MG63 (cell line): Measurements from ENCODE around the gene FST. TPM values are rescaled to one million over a fixed set of nuclear protein-coding genes. Genes with fewer than 3 reads are reported as not detected.

Experiments used
- DNase-seq: peaks from one replicate; pipeline ENCODE4 v3.0.0-alpha.2; 2020
- H3K27me3 ChIP-seq: fragments of 250-450 bp; sonication (Bioruptor Pico); 2 replicates; pipeline ENCODE4 v1.5.1; 2020; ENCODE audit warnings: mild to moderate bottlenecking, moderate library complexity
- H3K36me3 ChIP-seq: fragments of 250-450 bp; sonication (Bioruptor Pico); 2 replicates; pipeline ENCODE4 v1.5.1; 2020; ENCODE audit warnings: mild to moderate bottlenecking, moderate library complexity
- H3K4me3 ChIP-seq: fragments of 250-450 bp; sonication (Bioruptor Pico); 2 replicates; pipeline ENCODE4 v1.5.1; 2020; ENCODE audit warnings: mild to moderate bottlenecking, moderate library complexity
- H3K9me3 ChIP-seq: fragments of 250-450 bp; sonication (Bioruptor Pico); 2 replicates; pipeline ENCODE4 v1.5.1; 2020; ENCODE audit warnings: mild to moderate bottlenecking, moderate library complexity
- total RNA-seq: library from RNA; depleted of rRNA; stranded (reverse); fragments of >200 nt; shearing (Covaris generic); gene quantifications from 2 replicates; pipeline ENCODE4 v1.2.3, GENCODE V29; 2014; ENCODE audit warnings: low replicate concordance

Gene FST
- total RNA-seq, 1 experiment from 2014 or later, result 131 TPM

GRCh38 chr5:53464722-53465121 lies 15.7 kb upstream of the FST start:
- Histone ChIP-seq H3K4me3 (no peak overlapping the region), H3K27me3 (no peaks in the 10 kb centered on the region), H3K36me3 (no peaks in the 10 kb centered on the region), H3K9me3 (no peaks in the 10 kb centered on the region)
- DNase-seq, result no peak

GRCh38 chr5:53469946-53470687 lies 10.3 kb upstream of the FST start:
- DNase-seq, result no peak
- Histone ChIP-seq H3K36me3 (no peaks in the 10 kb centered on the region), H3K27me3 (no peaks in the 10 kb centered on the region), H3K4me3 (no peak overlapping the region), H3K9me3 (no peaks in the 10 kb centered on the region)

GRCh38 chr5:53472279-53472678 lies 8.2 kb upstream of the FST start:
- no peaks in the 10 kb centered on the region for H3K36me3 ChIP-seq
- H3K27me3 ChIP-seq, result no peaks in the 10 kb centered on the region
- H3K9me3 ChIP-seq, result no peaks in the 10 kb centered on the region
- DNase-seq, result no peak
- no peak overlapping the region for H3K4me3 ChIP-seq

- DNase-seq, result no peak
- Histone ChIP-seq H3K27me3 (no peaks in the 10 kb centered on the region), H3K36me3 (no peaks in the 10 kb centered on the region), H3K4me3 (no peak overlapping the region), H3K9me3 (no peaks in the 10 kb centered on the region)
Observed at GRCh38 chr5:53472720-53473510, 7.5 kb upstream of the FST start.

- Histone ChIP-seq H3K27me3 (no peaks in the 10 kb centered on the region), H3K9me3 (no peaks in the 10 kb centered on the region), H3K4me3 (no peak overlapping the region), H3K36me3 (no peaks in the 10 kb centered on the region)
- no peak for DNase-seq
Observed at GRCh38 chr5:53473633-53474032, 6.8 kb upstream of the FST start.

GRCh38 chr5:53475320-53475719 lies 5.1 kb upstream of the FST start:
- H3K9me3 ChIP-seq, result no peaks in the 10 kb centered on the region
- H3K36me3 ChIP-seq, result no peaks in the 10 kb centered on the region
- no peaks in the 10 kb centered on the region for H3K27me3 ChIP-seq
- H3K4me3 ChIP-seq, result no peak overlapping the region
- DNase-seq, result no peak

GRCh38 chr5:53476019-53476418 lies 4.4 kb upstream of the FST start:
- no peak for DNase-seq
- no peaks in the 10 kb centered on the region for H3K9me3 ChIP-seq
- H3K36me3 ChIP-seq, result no peaks in the 10 kb centered on the region
- H3K27me3 ChIP-seq, result no peaks in the 10 kb centered on the region
- H3K4me3 ChIP-seq, result no peak overlapping the region

GRCh38 chr5:53476531-53477480 lies 3.6 kb upstream of the FST start:
- no peaks in the 10 kb centered on the region for H3K27me3 ChIP-seq
- H3K4me3 ChIP-seq, result no peak overlapping the region
- H3K36me3 ChIP-seq, result no peaks in the 10 kb centered on the region; the same call in 1 of the 2 replicates
- DNase-seq, result no peak
- no peaks in the 10 kb centered on the region for H3K9me3 ChIP-seq

- no peaks in the 10 kb centered on the region for H3K27me3 ChIP-seq
- peak overlapping the region; percentile 89 for H3K4me3 ChIP-seq
- peak; percentile 47 for DNase-seq
- H3K9me3 ChIP-seq, result no peaks in the 10 kb centered on the region
- peaks cover 12% of the 10 kb centered on the region for H3K36me3 ChIP-seq
Observed at GRCh38 chr5:53478411-53479044, 1.9 kb upstream of the FST start.

GRCh38 chr5:53479045-53479589 lies 1.3 kb upstream of the FST start:
- H3K36me3 ChIP-seq, result peaks cover 18% of the 10 kb centered on the region
- H3K9me3 ChIP-seq, result no peaks in the 10 kb centered on the region
- no peak for DNase-seq
- no peaks in the 10 kb centered on the region for H3K27me3 ChIP-seq
- peak overlapping the region; percentile 89 for H3K4me3 ChIP-seq

GRCh38 chr5:53479590-53480415 lies 626 bp upstream of the FST start:
- Histone ChIP-seq H3K4me3 (peak overlapping the region; percentile 89), H3K36me3 (peaks cover 25% of the 10 kb centered on the region), H3K27me3 (no peaks in the 10 kb centered on the region), H3K9me3 (no peaks in the 10 kb centered on the region)
- peak; percentile 83 for DNase-seq

- Histone ChIP-seq H3K27me3 (no peaks in the 10 kb centered on the region), H3K36me3 (peaks cover 37% of the 10 kb centered on the region), H3K9me3 (no peaks in the 10 kb centered on the region), H3K4me3 (peak overlapping the region; percentile 89)
- DNase-seq, result no peak
Observed at GRCh38 chr5:53481159-53481886, 894 bp downstream of the FST start.

- H3K36me3 ChIP-seq, result peaks cover 44% of the 10 kb centered on the region
- no peaks in the 10 kb centered on the region for H3K27me3 ChIP-seq
- peak overlapping the region; percentile 89 for H3K4me3 ChIP-seq
- H3K9me3 ChIP-seq, result no peaks in the 10 kb centered on the region
- peak; percentile 78 for DNase-seq
Observed at GRCh38 chr5:53481887-53482716, 1.7 kb downstream of the FST start.
